GM19238 (cell line): Measurements from ENCODE around the gene DDX52.
"Not testable (repeated sequence)": the region's sequence is repeated elsewhere in the genome, so short reads cannot be mapped to it uniquely, and the experiment has no call there.

Experiments used
- DNase-seq: peaks from one replicate; pipeline ENCODE4 v3.0.0; 2011; ENCODE audit warnings: low spot score; ENCODE audit not compliant: insufficient read length

The DDX52 gene

GRCh38 chr17:37657202-37657601 lies 14.0 kb upstream of the DDX52 start:
- DNase-seq: no peak

- no peak for DNase-seq
Observed at GRCh38 chr17:37651849-37652248, 8.6 kb upstream of the DDX52 start.

GRCh38 chr17:37650419-37651003 lies 7.3 kb upstream of the DDX52 start:
- no peak for DNase-seq

- no peak for DNase-seq
Observed at GRCh38 chr17:37648555-37648954, 5.3 kb upstream of the DDX52 start.

- DNase-seq: no peak
Observed at GRCh38 chr17:37647856-37648255, 4.6 kb upstream of the DDX52 start.

GRCh38 chr17:37643869-37644268 lies 623 bp upstream of the DDX52 start:
- no peak for DNase-seq

GRCh38 chr17:37642681-37643080 lies 565 bp downstream of the DDX52 start:
- DNase-seq: no peak

GRCh38 chr17:37640015-37640414 lies 3.2 kb downstream of the DDX52 start:
- no peak for DNase-seq

GRCh38 chr17:37637956-37638355 lies 5.3 kb downstream of the DDX52 start:
- no peak for DNase-seq

GRCh38 chr17:37616430-37616829 lies 26.8 kb downstream of the DDX52 start:
- not testable (repeated sequence) for DNase-seq

- no peak for DNase-seq
Observed at GRCh38 chr17:37614823-37615222, 28.4 kb downstream of the DDX52 start.

- no peak for DNase-seq
Observed at GRCh38 chr17:37614391-37614790, 28.9 kb downstream of the DDX52 start.

GRCh38 chr17:37610971-37611370 lies 32.3 kb downstream of the DDX52 start:
- no peak for DNase-seq

- not testable (repeated sequence) for DNase-seq
Observed at GRCh38 chr17:37610041-37610420, 33.2 kb downstream of the DDX52 start.

- peak; percentile 95 for DNase-seq
Observed at GRCh38 chr17:37609170-37610040, 33.8 kb downstream of the DDX52 start, which contains the start of gene SYNRG. TSS of gene SYNRG (minus strand) at chr17:37609418. CDS start at chr17:37609355, 63 bp downstream.

- peak; percentile 19 for DNase-seq
Observed at GRCh38 chr17:37608351-37609169, 34.7 kb downstream of the DDX52 start.

GRCh38 chr17:37607637-37608331 lies 35.5 kb downstream of the DDX52 start:
- peak; percentile 9 for DNase-seq

GRCh38 chr17:37605813-37606505 lies 37.3 kb downstream of the DDX52 start:
- DNase-seq: peak; percentile 22

- DNase-seq: no peak
Observed at GRCh38 chr17:37605081-37605480, 38.2 kb downstream of the DDX52 start.

- no peak for DNase-seq
Observed at GRCh38 chr17:37604556-37604955, 38.7 kb downstream of the DDX52 start.

GRCh38 chr17:37598145-37598544 lies 45.1 kb downstream of the DDX52 start:
- DNase-seq: no peak
